SK-N-SH treated with all-trans-retinoic acid at 6 μM for 48 hours (cell line): ENCODE data around the gene TEX52.

Source experiments
- ARNTL ChIP-seq: fragments of 450-650 bp; formaldehyde crosslinking; IDR thresholded peaks from 2 replicates; pipeline ENCODE4 v1.5.0; 2020; ENCODE audit warnings: low read depth, mild to moderate bottlenecking, moderate library complexity, borderline replicate concordance
- GLIS3 ChIP-seq: fragments of 250-450 bp; sonication (Bioruptor Pico); IDR thresholded peaks from 2 replicates; pipeline ENCODE4 v1.5.0; 2020; ENCODE audit warnings: mild to moderate bottlenecking, moderate library complexity
- ISL1 ChIP-seq: fragments of 250-450 bp; sonication (Bioruptor Pico); IDR thresholded peaks from 2 replicates; pipeline ENCODE4 v2.1.2; 2022; ENCODE audit warnings: mild to moderate bottlenecking, moderate library complexity
- OSR1 ChIP-seq: fragments of 250-450 bp; sonication (Bioruptor Pico); IDR thresholded peaks from 2 replicates; pipeline ENCODE4 v1.8.0; 2022; ENCODE audit warnings: moderate library complexity, mild to moderate bottlenecking, inconsistent platforms
- PPARA ChIP-seq: fragments of 250-450 bp; sonication (Bioruptor Pico); IDR thresholded peaks from 2 replicates; pipeline ENCODE4 v1.5.0; 2020; ENCODE audit warnings: mild to moderate bottlenecking, borderline replicate concordance
- RARB ChIP-seq: fragments of 250-450 bp; sonication (Bioruptor Pico); IDR thresholded peaks from 2 replicates; pipeline ENCODE4 v1.8.0; 2021; ENCODE audit warnings: mild to moderate bottlenecking, moderate library complexity
- SNAI2 ChIP-seq: fragments of 250-450 bp; sonication (Bioruptor Pico); IDR thresholded peaks from 2 replicates; pipeline ENCODE4 v1.5.0; 2020; ENCODE audit warnings: mild to moderate bottlenecking, moderate library complexity
- ZC3H10 ChIP-seq: fragments of 250-450 bp; sonication (Bioruptor Pico); IDR thresholded peaks from 2 replicates; pipeline ENCODE4 v1.5.1; 2021; ENCODE audit warnings: mild to moderate bottlenecking, moderate library complexity
- ZFP3 ChIP-seq: fragments of 250-450 bp; sonication (Bioruptor Pico); IDR thresholded peaks from 2 replicates; pipeline ENCODE4 v1.5.0; 2020; ENCODE audit warnings: mild to moderate bottlenecking, moderate library complexity
- ZFP30 ChIP-seq: fragments of 450-650 bp; formaldehyde crosslinking; IDR thresholded peaks from 2 replicates; pipeline ENCODE4 v1.5.0; 2022; ENCODE audit warnings: mild to moderate bottlenecking, moderate library complexity
- ZNF565 ChIP-seq: fragments of 450-650 bp; formaldehyde crosslinking; conservative IDR thresholded peaks from 2 replicates; pipeline ENCODE4 v1.5.0; 2020; ENCODE audit warnings: low read depth, mild to moderate bottlenecking, moderate library complexity
- TF ChIP-seq, protein P1 (sequence below): fragments of 250-450 bp; sonication (Bioruptor Pico); IDR thresholded peaks from 2 replicates; pipeline ENCODE4 v1.8.0; 2020; ENCODE audit warnings: mild to moderate bottlenecking, moderate library complexity, borderline replicate concordance
- TF ChIP-seq, protein P2 (sequence below): fragments of 250-450 bp; sonication (Bioruptor Pico); IDR thresholded peaks from 2 replicates; pipeline ENCODE4 v1.5.1; 2020; ENCODE audit warnings: low read depth, mild to moderate bottlenecking, moderate library complexity
- TF ChIP-seq, protein P3 (sequence below): fragments of 250-450 bp; sonication (Bioruptor Pico); IDR thresholded peaks from 2 replicates; pipeline ENCODE4 v1.5.1; 2021; ENCODE audit warnings: mild to moderate bottlenecking, moderate library complexity

DNA sequence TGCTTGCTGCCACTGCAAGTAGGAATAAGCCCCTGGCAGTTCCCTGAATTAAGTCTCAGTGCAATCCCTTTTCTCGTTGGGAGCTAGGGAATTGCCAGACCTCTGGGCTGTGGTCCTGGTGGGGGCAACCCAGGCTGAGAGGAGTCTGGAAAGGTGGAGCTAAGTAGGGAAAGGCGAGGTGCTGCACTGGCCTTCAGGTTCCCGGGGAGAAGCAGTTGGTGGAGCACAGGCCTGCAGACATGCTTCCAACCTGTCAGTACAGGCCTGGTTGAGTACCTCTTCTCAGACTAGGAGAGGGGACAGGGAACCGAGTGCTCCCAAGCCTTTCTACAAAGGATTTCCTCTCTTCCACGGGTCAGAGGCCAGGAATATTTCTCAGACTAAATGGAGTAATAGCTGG, 23.5 kb downstream of the TEX52 start:
- TF ChIP-seq ZFP30 (no peak), ISL1 (CRISPR knock-in tag) (no peak), ARNTL (CRISPR knock-in tag) (no peak), GLIS3 (CRISPR knock-in tag) (no peak), SNAI2 (CRISPR knock-in tag) (no peak), OSR1 (CRISPR knock-in tag) (no peak), RARB (CRISPR knock-in tag) (no peak), ZFP3 (no peak), ZC3H10 (CRISPR knock-in tag) (no peak), PPARA (CRISPR knock-in tag) (no peak), ZNF565 (CRISPR knock-in tag) (no peak)
- TF ChIP-seq, protein P1, sequence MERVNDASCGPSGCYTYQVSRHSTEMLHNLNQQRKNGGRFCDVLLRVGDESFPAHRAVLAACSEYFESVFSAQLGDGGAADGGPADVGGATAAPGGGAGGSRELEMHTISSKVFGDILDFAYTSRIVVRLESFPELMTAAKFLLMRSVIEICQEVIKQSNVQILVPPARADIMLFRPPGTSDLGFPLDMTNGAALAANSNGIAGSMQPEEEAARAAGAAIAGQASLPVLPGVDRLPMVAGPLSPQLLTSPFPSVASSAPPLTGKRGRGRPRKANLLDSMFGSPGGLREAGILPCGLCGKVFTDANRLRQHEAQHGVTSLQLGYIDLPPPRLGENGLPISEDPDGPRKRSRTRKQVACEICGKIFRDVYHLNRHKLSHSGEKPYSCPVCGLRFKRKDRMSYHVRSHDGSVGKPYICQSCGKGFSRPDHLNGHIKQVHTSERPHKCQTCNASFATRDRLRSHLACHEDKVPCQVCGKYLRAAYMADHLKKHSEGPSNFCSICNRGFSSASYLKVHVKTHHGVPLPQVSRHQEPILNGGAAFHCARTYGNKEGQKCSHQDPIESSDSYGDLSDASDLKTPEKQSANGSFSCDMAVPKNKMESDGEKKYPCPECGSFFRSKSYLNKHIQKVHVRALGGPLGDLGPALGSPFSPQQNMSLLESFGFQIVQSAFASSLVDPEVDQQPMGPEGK (CRISPR knock-in tag), result no peak
- TF ChIP-seq, protein P2, sequence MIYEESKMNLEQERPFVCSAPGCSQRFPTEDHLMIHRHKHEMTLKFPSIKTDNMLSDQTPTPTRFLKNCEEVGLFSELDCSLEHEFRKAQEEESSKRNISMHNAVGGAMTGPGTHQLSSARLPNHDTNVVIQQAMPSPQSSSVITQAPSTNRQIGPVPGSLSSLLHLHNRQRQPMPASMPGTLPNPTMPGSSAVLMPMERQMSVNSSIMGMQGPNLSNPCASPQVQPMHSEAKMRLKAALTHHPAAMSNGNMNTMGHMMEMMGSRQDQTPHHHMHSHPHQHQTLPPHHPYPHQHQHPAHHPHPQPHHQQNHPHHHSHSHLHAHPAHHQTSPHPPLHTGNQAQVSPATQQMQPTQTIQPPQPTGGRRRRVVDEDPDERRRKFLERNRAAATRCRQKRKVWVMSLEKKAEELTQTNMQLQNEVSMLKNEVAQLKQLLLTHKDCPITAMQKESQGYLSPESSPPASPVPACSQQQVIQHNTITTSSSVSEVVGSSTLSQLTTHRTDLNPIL, result no peak
- TF ChIP-seq, protein P3, sequence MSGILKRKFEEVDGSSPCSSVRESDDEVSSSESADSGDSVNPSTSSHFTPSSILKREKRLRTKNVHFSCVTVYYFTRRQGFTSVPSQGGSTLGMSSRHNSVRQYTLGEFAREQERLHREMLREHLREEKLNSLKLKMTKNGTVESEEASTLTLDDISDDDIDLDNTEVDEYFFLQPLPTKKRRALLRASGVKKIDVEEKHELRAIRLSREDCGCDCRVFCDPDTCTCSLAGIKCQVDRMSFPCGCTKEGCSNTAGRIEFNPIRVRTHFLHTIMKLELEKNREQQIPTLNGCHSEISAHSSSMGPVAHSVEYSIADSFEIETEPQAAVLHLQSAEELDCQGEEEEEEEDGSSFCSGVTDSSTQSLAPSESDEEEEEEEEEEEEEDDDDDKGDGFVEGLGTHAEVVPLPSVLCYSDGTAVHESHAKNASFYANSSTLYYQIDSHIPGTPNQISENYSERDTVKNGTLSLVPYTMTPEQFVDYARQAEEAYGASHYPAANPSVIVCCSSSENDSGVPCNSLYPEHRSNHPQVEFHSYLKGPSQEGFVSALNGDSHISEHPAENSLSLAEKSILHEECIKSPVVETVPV (CRISPR knock-in tag), result no peak
